GM18519 (cell line): ENCODE results near the gene PKP4.

Experiments
- ATAC-seq: cut with Tn5 transposase; IDR thresholded peaks from one replicate; pipeline ENCODE4 v1.9.1; 2021; ENCODE audit warnings: mild to moderate bottlenecking, moderate library complexity; ENCODE audit not compliant: unreplicated experiment, low FRiP score

Gene PKP4

DNA sequence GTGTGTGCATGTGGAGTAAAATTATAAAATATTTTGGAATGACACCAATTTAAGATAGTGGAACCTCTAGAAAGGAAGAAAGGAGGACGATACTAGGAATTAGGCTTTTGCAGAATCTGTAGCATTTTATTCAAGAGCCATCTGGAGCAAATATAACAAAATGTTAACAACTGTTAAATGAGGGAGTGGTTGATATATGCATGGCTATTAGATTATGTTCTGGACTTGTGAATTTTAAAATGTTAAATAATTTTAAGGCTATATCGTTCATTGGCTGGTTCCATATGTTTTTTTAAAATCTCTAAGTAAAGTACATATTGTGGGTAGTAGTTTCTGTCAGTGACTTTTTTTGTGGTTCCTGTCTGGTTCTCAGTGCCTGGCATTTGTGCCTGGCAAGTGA, 123.2 kb downstream of the PKP4 start:
- no peak for ATAC-seq

DNA sequence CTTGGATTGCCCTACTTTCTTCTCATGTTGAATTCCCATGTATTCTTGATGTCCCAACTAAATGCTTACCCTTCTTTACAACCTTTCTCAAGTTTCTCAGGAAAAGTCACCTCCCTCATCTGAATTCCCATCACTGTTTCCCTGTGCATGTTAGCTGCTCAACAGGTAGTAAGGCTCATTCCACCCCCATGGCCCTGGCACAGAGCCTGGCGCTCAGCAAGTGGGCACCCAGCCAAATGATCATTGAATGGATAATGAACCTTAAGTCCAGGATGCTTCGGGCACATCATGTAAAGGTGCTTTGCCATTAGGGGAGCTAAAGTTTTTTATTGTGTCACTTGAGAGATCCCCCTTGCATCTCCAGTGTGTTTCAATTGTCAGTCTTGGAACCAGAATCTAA, 124.0 kb downstream of the PKP4 start:
- ATAC-seq, result no peak

- no peak for ATAC-seq
Observed at GRCh38 chr2:158582670-158583069, 125.9 kb downstream of the PKP4 start.

DNA sequence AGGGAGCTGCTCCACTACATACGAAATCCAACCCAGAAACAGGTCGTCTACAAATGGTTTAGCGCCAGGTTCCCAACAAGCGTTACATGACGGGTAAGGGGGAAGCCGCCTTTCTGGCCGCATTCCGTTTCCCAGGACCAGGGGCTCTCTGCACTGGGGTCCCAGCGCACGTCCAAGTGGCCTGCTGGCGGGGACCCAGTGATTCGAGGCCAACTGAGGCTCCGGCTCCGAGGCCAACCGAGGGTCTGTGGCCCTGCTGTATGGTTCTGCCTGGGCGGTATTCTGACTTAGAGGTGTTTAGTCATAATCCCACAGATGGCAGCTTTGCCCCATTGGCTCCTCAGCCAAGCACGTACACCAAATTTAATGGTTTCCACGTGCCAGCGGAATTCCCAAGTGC, 127.2 kb downstream of the PKP4 start:
- no peak for ATAC-seq

DNA sequence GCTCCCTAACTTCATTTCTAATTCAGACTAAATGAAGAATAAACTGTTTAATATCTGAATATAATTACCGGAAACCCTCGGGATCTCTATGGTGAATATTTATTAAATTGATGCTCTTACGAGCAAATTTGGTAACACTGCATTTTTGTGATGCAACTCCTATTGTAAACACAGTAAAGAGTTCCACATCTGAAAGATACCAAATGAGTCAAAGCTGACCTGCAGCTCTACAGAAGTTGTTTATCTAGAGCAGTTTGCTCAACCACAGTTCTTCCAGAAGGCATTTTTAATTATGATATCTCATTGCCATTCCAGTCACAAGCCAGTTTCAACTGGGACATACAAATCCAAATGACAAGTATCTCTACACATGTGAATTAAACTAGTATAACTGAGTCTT, 129.7 kb downstream of the PKP4 start:
- ATAC-seq, result no peak

DNA sequence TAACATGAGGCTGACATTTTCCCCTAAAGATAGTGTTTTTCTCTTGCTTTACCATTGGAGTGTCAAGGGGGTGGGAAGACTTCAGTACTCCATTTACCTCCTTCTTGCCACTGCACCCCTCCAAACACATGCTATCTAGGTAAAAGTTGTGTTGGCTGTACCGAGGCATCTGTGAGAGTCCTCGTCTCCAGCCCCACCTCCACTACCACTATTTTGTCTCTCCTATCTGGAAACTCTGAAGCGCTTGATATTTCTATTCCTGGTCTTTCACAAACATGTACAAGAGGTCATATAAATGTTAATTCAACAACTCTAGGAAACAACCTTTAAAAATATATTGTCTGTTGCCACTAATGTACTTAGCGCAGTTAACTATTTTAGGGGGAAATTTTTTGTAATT, 132.6 kb downstream of the PKP4 start:
- ATAC-seq, result no peak

- ATAC-seq, result no peak
Observed at GRCh38 chr2:158598862-158599517, 142.2 kb downstream of the PKP4 start.

- ATAC-seq, result no peak
Observed at GRCh38 chr2:158599609-158600008, 142.9 kb downstream of the PKP4 start.

DNA sequence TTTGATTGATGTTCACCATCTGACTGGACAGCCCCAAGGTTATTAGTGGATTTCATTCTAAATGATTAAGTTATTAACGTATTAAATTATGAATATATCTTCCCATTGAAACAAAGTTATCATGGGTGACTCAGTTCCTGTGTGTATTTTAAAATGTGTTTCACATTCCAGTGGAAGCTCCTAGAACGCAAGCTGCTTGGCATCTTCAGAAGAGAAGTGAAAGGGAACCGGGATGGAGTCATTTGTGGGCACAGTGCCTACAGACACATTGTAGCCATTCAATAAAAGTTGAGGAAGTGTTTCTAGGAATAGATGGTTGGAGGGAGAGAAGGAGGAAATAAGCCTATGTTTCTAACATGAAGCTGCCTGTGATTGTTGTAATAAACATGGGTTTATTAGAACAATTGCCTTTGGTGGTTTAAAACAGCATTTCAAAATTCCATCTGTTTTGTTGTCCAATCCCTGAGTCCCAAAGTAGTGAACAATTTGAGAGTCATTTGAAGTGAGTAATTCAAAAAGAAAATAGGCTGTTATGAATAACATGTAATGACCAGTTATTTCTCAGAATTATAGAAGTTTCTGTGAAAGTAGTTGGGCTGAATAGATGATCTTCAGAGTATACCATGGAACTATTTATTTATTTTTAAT, 143.5 kb downstream of the PKP4 start:
- ATAC-seq, result no peak

- no peak for ATAC-seq
Observed at GRCh38 chr2:158602027-158602426, 145.3 kb downstream of the PKP4 start.

DNA sequence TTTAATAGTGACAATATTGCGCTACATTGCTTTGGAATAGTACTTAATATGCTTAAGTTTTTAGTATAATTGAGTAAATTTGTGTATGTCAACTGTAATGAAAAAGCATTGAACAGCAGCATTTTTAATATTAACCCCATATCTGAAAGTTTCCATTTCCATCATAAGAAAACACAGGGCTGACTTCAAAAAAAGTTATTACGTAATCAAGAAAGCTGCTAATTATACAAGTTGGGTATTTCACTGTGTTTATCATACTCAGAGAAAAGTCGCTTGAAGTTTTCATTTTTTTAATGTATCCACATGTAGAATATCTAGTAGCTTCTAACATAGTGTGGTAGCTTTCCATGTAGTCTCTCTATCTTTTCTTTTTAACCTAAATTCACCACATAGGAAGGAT, 146.5 kb downstream of the PKP4 start:
- ATAC-seq, result no peak

DNA sequence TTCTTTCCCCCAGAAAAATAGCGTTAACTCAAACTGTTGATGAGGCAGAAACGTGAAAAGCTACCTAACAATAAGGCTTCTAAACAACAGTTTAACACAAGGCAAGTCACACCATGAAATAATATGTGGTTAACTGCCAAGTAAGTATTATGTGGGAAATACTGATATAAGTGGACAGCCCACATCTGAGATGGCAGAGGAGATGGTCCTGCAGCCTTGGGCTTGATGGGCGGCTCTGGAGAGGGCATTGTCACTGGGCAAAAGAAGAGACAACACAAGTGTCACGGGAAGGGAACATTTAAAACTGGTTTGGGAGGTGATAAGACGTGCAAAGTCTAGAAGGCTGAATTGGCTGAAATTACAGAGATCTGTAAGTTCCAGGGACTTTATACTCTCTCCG, 147.2 kb downstream of the PKP4 start:
- no peak for ATAC-seq

- no peak for ATAC-seq
Observed at GRCh38 chr2:158610059-158610458, 153.3 kb downstream of the PKP4 start.

GRCh38 chr2:158616480-158617000, 159.8 kb downstream of the PKP4 start:
- no peak for ATAC-seq

DNA sequence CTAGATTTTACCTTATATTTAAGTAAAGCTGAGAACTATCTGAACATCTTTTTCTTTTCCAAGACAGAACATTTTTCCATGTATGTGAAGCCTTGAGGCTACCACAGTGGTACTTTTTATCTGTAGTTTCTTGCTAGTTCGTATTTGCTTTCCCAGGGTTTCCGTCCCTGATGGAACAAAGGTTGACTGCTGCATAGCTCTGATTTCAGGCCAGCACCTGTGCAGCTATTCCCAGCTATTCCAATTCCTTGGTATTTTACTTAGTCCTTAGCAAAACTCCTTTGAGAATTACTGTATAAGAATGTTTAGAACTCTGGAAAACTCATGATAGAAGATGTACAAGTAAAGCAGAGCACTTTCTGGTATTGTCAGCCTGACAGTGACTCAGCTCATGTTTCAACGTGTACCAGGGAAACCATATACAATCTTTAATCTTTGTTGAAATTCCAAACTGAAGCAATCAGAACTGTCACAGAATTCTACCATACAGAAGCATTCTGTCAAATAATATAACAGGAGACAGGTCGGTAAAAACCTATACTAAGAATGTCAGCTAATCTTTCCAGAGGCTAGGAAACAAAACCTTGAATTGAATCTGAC, 162.2 kb downstream of the PKP4 start:
- ATAC-seq, result no peak

DNA sequence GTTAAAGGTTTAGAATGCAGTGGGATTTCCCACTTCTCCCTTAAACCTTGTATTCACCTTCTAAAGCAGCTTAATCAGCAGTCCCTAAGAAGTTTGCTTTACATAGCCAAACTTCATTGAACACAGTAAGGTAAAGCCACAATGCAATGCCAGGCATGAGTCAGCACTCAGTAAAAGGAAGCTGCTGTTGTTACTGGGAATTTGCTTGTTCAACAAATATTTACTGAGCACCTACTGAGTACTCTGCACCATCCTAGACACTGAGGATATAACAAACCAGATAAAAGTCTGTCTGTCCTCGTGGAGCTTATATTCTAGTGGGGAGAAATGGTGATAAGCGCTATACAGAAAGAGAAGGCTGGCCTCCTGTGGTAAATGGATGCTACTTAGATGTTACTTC, 162.7 kb downstream of the PKP4 start:
- ATAC-seq, result no peak

- ATAC-seq, result no peak
Observed at GRCh38 chr2:158620656-158621055, 163.9 kb downstream of the PKP4 start.

DNA sequence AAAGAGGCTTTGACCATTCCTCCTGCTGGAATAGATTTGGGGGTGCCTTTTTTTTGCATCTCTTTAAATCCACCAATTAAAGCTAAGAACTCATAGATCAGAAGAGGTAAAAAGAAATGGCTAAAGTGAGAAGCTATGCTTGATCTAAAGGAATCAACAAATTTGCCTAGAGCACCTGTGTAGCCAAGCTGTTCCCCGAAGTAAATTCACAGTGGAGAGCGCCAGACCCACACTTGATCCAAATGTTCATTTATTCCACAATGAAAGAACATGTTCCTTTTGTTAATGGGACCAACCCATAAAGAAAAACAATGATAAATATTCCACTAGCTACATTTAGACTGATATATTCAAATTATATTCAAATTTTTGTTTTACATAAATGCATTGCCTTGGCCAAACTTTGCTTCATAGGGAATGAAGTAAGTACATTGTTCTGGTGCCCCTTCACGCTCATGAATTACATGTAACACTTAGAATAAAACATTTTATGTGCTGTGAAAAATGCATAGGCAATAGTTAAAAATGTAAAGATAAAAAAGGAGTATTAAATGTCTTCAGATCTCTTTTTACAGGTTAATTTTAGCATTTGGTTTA, 167.4 kb downstream of the PKP4 start:
- no peak for ATAC-seq

- ATAC-seq, result no peak
Observed at GRCh38 chr2:158624961-158625360, 168.2 kb downstream of the PKP4 start.

- no peak for ATAC-seq
Observed at GRCh38 chr2:158629116-158629515, 172.4 kb downstream of the PKP4 start.

DNA sequence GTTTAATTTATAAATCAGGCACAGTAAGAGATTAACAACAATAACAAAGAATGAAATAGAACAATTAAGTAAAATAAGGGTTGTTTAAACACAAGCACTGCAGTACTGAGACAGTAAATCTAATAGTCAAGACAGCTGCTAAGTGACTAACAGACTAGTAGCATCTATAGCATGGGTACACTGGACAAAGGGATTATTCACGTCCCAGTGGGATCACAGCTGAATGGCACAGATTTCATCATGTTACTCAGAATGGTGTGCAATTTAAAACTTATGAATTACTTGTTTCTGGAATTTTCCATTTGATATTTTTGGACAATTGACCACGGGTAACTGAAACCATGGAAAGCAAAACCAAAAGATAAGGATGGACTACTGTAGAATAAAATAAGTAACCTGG, 176.5 kb downstream of the PKP4 start:
- ATAC-seq, result no peak

- ATAC-seq, result no peak
Observed at GRCh38 chr2:158634627-158635026, 177.9 kb downstream of the PKP4 start.
